ENCODE results near the gene ARL8B. TPM values are rescaled to one million over a fixed set of nuclear protein-coding genes. Genes with fewer than 3 reads are reported as not detected.

The ARL8B gene
- polyA plus RNA-seq, 1 experiment: 47.0 TPM

- ChIA-PET POLR2A (no interaction called here), CTCF (interaction anchor here (0.6 to 1.6 kb wide), 6 partner anchors 11 to 107 kb away, joined by 3 to 9 read pairs (median 4); no protein-coding TSS in a partner anchor)
- Histone ChIP-seq H3K4me3 (ENCODE audit: low read depth, low read length) (no peak overlapping the region), H3K27me3 (ENCODE audit: control insufficient read depth, insufficient read depth, low read length) (no peaks in the 10 kb centered on the region), H3K9me3 (ENCODE audit: control insufficient read depth, insufficient read depth, low read length) (no peaks in the 10 kb centered on the region), H3K27ac (ENCODE audit: low read depth, low read length) (no peak overlapping the region)
- DNase-seq (ENCODE audit: low read depth, low spot score): no peak
- no peak for TF ChIP-seq CTCF (IDR thresholded peaks at IDR 0.05; ENCODE audit: low read depth, low read length)
Measured at GRCh38 chr3:5136919-5137429, 14.9 kb downstream of the ARL8B start.

- POLR2A ChIA-PET: interaction anchor here (0.6 to 1.6 kb wide), 3 partner anchors 13 to 70 kb away, joined by 4 read pairs; partner anchors contain the start of gene ARL8B
- no peak for DNase-seq (ENCODE audit: low read depth, low spot score)
- Histone ChIP-seq H3K27ac (ENCODE audit: low read depth, low read length) (no peak overlapping the region), H3K9me3 (ENCODE audit: control insufficient read depth, insufficient read depth, low read length) (peaks cover 3% of the 10 kb centered on the region; the same call in 1 of the 2 replicates), H3K4me3 (ENCODE audit: low read depth, low read length) (no peak overlapping the region), H3K27me3 (ENCODE audit: control insufficient read depth, insufficient read depth, low read length) (no peaks in the 10 kb centered on the region)
- CTCF ChIA-PET: interaction anchor here (0.8 to 2.1 kb wide), 5 partner anchors 12 to 427 kb away, joined by 3 to 8 read pairs (median 4); no protein-coding TSS in a partner anchor
- no peak for TF ChIP-seq CTCF (IDR thresholded peaks at IDR 0.05; ENCODE audit: low read depth, low read length)
Measured at GRCh38 chr3:5138214-5138981, 16.3 kb downstream of the ARL8B start.

- CTCF ChIA-PET: interaction anchor here (1.1 kb wide), 1 partner anchor 429 kb away, joined by 3 read pairs; no protein-coding TSS in a partner anchor
Measured at GRCh38 chr3:5140230-5140621, 18.1 kb downstream of the ARL8B start.

GRCh38 chr3:5140839-5141238 is 18.7 kb downstream of the ARL8B start:
- ChIA-PET CTCF (no interaction called here), POLR2A (no interaction called here)

More at GRCh38 chr3:5140230-5140621, 18.1 kb downstream of the ARL8B start:
- Histone ChIP-seq H3K27ac (ENCODE audit: low read depth, low read length) (no peak overlapping the region), H3K4me3 (ENCODE audit: low read depth, low read length) (no peak overlapping the region), H3K9me3 (ENCODE audit: control insufficient read depth, insufficient read depth, low read length) (peaks cover 5% of the 10 kb centered on the region; the same call in 1 of the 2 replicates), H3K27me3 (ENCODE audit: control insufficient read depth, insufficient read depth, low read length) (no peaks in the 10 kb centered on the region)
- POLR2A ChIA-PET: no interaction called here
- no peak for DNase-seq (ENCODE audit: low read depth, low spot score)
- TF ChIP-seq CTCF (IDR thresholded peaks at IDR 0.05; ENCODE audit: low read depth, low read length): no peak

More at GRCh38 chr3:5140839-5141238, 18.7 kb downstream of the ARL8B start:
- no peak for TF ChIP-seq CTCF (IDR thresholded peaks at IDR 0.05; ENCODE audit: low read depth, low read length)
- no peaks in the 10 kb centered on the region for H3K27me3 ChIP-seq (ENCODE audit: control insufficient read depth, insufficient read depth, low read length)
- H3K9me3 ChIP-seq (ENCODE audit: control insufficient read depth, insufficient read depth, low read length): peaks cover 5% of the 10 kb centered on the region; the same call in 1 of the 2 replicates
- no peak for DNase-seq (ENCODE audit: low read depth, low spot score)
- H3K27ac ChIP-seq (ENCODE audit: low read depth, low read length): no peak overlapping the region
- H3K4me3 ChIP-seq (ENCODE audit: low read depth, low read length): no peak overlapping the region
